ENCODE measurements around the gene BCO1.

BCO1 gene

DNA sequence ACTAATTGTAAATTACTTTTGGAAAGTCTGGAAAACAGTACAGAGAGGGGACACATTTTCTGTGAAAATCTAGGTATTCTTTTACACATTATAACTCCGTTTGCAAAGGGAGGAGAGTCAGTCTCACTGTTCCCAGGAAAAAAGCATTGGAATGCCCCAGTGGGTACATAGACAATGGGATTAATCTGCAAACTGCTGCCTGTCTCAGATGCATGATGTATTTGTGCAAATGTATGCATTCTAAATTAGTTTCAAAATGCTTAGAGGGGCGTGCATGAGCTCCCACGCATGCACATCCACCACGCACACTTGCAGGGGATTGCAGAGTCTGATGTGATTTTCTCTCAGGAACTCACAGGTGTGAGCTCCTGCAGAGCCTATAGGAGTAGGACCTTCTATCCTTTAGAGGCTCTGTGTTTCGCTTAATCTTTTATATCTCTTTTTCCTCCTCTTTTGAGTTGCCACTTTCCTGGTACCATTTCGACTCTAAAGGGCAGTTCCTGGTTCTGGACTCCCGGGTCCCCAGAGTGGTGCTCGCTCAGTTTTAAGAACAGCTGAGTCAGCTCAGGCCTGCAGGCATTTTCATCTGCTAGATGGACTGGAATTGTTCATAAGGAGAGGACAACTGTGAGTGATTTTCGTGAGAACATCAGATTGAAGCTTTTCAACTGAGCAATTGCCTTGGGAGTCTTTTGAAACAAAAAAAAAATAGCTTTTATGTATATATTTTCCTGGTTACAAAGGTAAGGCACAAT lies 1.1 kb downstream of the BCO1 start:
- Mint-ChIP-seq H3K4me3 (no peak overlapping the region), H3K9me3 (no peaks in the 10 kb centered on the region), H3K4me1 (peaks cover 7% of the 10 kb centered on the region), H3K27me3 (peaks cover 9% of the 10 kb centered on the region), H3K27ac (ENCODE audit: low read depth) (no peak overlapping the region), H3K36me3 (ENCODE audit: insufficient read depth) (peaks cover 2% of the 10 kb centered on the region)
- no peak for DNase-seq (ENCODE audit: low spot score in 2 of 2)
- ATAC-seq (replicated peaks; ENCODE audit: extremely low read depth, poor library complexity, severe bottlenecking): no peak

- H3K27me3 Mint-ChIP-seq: peaks cover 26% of the 10 kb centered on the region
- DNase-seq (ENCODE audit: low spot score in 2 of 2): no peak
- no peak for ATAC-seq (replicated peaks; ENCODE audit: extremely low read depth, poor library complexity, severe bottlenecking)
- peaks cover 7% of the 10 kb centered on the region for H3K4me1 Mint-ChIP-seq
- peaks cover 2% of the 10 kb centered on the region for H3K36me3 Mint-ChIP-seq (ENCODE audit: insufficient read depth)
- H3K27ac Mint-ChIP-seq (ENCODE audit: low read depth): no peak overlapping the region
- H3K9me3 Mint-ChIP-seq: no peaks in the 10 kb centered on the region
- H3K4me3 Mint-ChIP-seq: no peak overlapping the region
These were observed 3.2 kb downstream of the BCO1 start for GRCh38 chr16:81241706-81242105.

DNA sequence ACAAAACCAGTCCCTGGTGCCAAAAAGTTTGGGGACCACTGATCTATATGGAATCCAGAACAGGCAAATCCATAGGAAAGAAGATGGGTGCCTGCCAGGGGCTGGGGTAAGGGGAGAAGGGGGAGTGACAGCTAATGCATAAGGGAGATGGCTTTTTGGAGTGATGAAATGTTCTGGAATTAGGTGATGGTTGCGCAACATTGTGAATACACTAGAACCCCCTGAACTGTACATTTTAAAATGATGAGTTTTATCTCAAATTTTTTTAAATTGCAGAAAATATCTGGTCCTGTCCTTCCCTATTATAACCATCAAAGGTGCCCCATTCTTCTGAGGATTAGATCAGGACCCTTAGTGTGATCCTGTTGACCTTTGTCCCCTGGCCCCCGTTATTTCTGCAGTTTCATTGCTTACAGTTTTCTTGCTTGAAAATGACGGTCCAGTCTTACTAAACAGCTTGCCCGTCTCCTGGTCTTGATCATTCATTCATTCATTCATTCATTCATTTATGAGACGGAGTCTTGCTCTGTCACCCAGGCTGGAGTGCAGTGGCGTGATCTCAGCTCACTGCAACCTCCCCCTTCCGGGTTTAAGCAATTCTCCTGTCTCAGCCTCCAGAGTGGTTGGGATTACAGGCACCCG lies 4.6 kb downstream of the BCO1 start:
- H3K9me3 Mint-ChIP-seq: no peaks in the 10 kb centered on the region
- no peak for DNase-seq (ENCODE audit: low spot score in 2 of 2)
- H3K4me1 Mint-ChIP-seq: peaks cover 7% of the 10 kb centered on the region
- no peak overlapping the region for H3K4me3 Mint-ChIP-seq
- H3K27me3 Mint-ChIP-seq: peaks cover 28% of the 10 kb centered on the region
- H3K27ac Mint-ChIP-seq (ENCODE audit: low read depth): no peak overlapping the region
- peaks cover 2% of the 10 kb centered on the region for H3K36me3 Mint-ChIP-seq (ENCODE audit: insufficient read depth)
- ATAC-seq (replicated peaks; ENCODE audit: extremely low read depth, poor library complexity, severe bottlenecking): no peak

- DNase-seq (ENCODE audit: low spot score in 2 of 2): no peak
- no peaks in the 10 kb centered on the region for H3K9me3 Mint-ChIP-seq
- no peak overlapping the region for H3K27ac Mint-ChIP-seq (ENCODE audit: low read depth)
- no peak overlapping the region for H3K4me3 Mint-ChIP-seq
- no peaks in the 10 kb centered on the region for H3K4me1 Mint-ChIP-seq
- H3K27me3 Mint-ChIP-seq: peaks cover 28% of the 10 kb centered on the region
- no peak for ATAC-seq (replicated peaks; ENCODE audit: extremely low read depth, poor library complexity, severe bottlenecking)
- H3K36me3 Mint-ChIP-seq (ENCODE audit: insufficient read depth): peaks cover 2% of the 10 kb centered on the region
These were observed 5.5 kb downstream of the BCO1 start for GRCh38 chr16:81243942-81244341.

GRCh38 chr16:81251871-81252270 lies 13.4 kb downstream of the BCO1 start:
- no peaks in the 10 kb centered on the region for H3K9me3 Mint-ChIP-seq
- H3K36me3 Mint-ChIP-seq (ENCODE audit: insufficient read depth): peaks cover 1% of the 10 kb centered on the region
- H3K27ac Mint-ChIP-seq (ENCODE audit: low read depth): no peak overlapping the region
- no peak for DNase-seq (ENCODE audit: low spot score in 2 of 2)
- H3K27me3 Mint-ChIP-seq: peaks cover 16% of the 10 kb centered on the region
- no peak for ATAC-seq (replicated peaks; ENCODE audit: extremely low read depth, poor library complexity, severe bottlenecking)
- H3K4me1 Mint-ChIP-seq: no peaks in the 10 kb centered on the region
- H3K4me3 Mint-ChIP-seq: no peak overlapping the region

DNA sequence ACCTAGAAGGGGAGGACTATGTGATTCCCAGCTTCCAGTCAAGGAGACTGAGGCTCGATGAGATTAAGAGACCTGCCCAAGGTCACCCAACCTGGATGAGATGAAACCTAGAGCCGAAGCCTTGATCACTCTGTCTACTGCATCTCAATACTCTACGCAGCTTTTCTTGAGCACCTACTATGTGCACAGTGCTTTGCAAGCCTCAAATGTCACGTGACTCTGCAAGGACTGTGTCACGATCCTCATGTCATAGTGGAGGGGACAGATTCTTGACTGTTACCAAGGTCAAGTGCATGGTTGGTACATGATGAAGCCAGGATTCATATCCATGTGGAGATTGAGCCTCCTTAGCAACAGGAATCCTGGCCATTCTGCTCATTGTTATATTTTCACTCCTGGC lies 14.7 kb downstream of the BCO1 start:
- Mint-ChIP-seq H3K9me3 (no peaks in the 10 kb centered on the region), H3K27ac (ENCODE audit: low read depth) (no peak overlapping the region), H3K4me3 (no peak overlapping the region), H3K36me3 (ENCODE audit: insufficient read depth) (peaks cover 1% of the 10 kb centered on the region), H3K27me3 (peaks cover 29% of the 10 kb centered on the region), H3K4me1 (no peaks in the 10 kb centered on the region)
- no peak for ATAC-seq (replicated peaks; ENCODE audit: extremely low read depth, poor library complexity, severe bottlenecking)
- no peak for DNase-seq (ENCODE audit: low spot score in 2 of 2)

GRCh38 chr16:81254922-81255526 lies 16.5 kb downstream of the BCO1 start:
- H3K36me3 Mint-ChIP-seq (ENCODE audit: insufficient read depth): peaks cover 1% of the 10 kb centered on the region
- peaks cover 33% of the 10 kb centered on the region for H3K27me3 Mint-ChIP-seq
- no peaks in the 10 kb centered on the region for H3K4me1 Mint-ChIP-seq
- no peak for DNase-seq (ENCODE audit: low spot score in 2 of 2)
- ATAC-seq (replicated peaks; ENCODE audit: extremely low read depth, poor library complexity, severe bottlenecking): no peak
- H3K27ac Mint-ChIP-seq (ENCODE audit: low read depth): no peak overlapping the region
- no peaks in the 10 kb centered on the region for H3K9me3 Mint-ChIP-seq
- H3K4me3 Mint-ChIP-seq: no peak overlapping the region

GRCh38 chr16:81259916-81260315 lies 21.4 kb downstream of the BCO1 start:
- DNase-seq (ENCODE audit: low spot score in 2 of 2) (no peak), ATAC-seq (replicated peaks; ENCODE audit: extremely low read depth, poor library complexity, severe bottlenecking) (no peak)
- Mint-ChIP-seq H3K4me3 (no peak overlapping the region), H3K36me3 (ENCODE audit: insufficient read depth) (peaks cover under 1% of the 10 kb centered on the region), H3K9me3 (no peaks in the 10 kb centered on the region), H3K27ac (ENCODE audit: low read depth) (no peak overlapping the region), H3K27me3 (peaks cover 33% of the 10 kb centered on the region), H3K4me1 (no peaks in the 10 kb centered on the region)

DNA sequence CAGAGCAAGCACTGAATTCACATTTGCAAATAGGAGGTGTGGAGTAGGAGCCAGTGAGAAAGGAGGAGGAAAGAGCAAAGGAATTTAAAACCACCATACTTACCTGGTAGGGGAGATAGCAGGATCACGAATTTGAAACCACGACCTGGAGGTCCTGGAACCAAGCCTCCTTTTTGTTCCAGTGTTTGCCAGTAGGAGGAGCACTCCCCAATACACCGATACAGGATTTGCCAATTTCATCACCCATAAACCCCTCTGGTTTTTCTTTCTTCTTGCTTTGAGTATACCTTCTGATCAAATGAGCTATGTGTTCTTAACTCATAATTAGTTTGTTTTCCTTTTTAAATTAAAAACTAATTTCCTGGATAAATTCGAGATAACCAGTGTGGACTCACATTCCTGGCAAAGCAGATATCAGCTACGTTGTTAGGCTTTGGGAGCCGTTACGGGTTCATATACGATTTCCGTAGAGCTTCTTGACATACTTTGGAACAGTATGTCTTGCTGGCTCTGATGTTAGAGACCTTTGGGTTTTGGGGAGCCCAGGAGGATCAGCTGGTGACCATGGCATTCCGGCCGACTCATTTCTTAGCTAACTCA lies 22.7 kb downstream of the BCO1 start:
- Mint-ChIP-seq H3K9me3 (peaks cover 5% of the 10 kb centered on the region), H3K27ac (ENCODE audit: low read depth) (no peak overlapping the region), H3K4me1 (no peaks in the 10 kb centered on the region), H3K4me3 (no peak overlapping the region), H3K27me3 (peaks cover 33% of the 10 kb centered on the region), H3K36me3 (ENCODE audit: insufficient read depth) (peaks cover 2% of the 10 kb centered on the region)
- ATAC-seq (replicated peaks; ENCODE audit: extremely low read depth, poor library complexity, severe bottlenecking) (no peak), DNase-seq (ENCODE audit: low spot score in 2 of 2) (no peak)

DNA sequence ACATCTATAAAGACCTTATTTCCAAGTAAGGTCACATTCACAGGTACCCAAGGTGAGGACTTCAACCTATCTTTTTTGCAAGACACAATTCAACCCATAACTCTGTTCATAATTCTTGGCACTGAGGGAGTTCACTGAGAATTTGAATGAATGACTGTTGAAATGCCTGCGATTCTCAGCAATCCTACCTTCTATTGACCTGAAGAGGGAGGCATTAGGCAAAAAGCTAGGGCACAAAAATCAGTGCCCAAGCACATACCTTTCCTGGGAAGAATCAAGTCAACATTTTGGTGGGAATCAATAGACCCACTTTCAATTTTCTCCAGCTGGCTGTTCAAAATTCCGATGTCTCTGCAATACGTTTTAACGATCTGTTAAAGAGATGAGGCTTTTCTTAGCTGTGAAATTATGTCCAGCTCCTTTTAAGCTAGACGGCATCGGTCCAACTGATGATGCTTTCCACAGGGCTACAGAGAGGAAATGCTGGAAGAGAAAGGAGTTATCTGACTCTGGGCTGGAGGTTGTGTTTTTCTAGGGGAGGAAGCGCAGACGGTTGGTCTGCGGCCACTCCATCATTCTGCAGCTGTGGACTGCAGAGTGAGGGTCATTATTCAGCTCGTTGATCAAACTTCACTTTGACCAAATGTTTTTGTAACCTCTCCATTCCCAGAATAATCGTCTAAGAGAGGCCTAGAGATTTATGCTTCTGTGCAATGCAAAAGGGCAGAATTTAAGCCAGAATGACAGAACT lies 25.2 kb downstream of the BCO1 start:
- DNase-seq (ENCODE audit: low spot score in 2 of 2): no peak
- peaks cover 2% of the 10 kb centered on the region for H3K36me3 Mint-ChIP-seq (ENCODE audit: insufficient read depth)
- H3K27me3 Mint-ChIP-seq: peaks cover 10% of the 10 kb centered on the region
- H3K4me3 Mint-ChIP-seq: no peak overlapping the region
- ATAC-seq (replicated peaks; ENCODE audit: extremely low read depth, poor library complexity, severe bottlenecking): no peak
- H3K4me1 Mint-ChIP-seq: no peaks in the 10 kb centered on the region
- H3K9me3 Mint-ChIP-seq: peaks cover 5% of the 10 kb centered on the region
- no peak overlapping the region for H3K27ac Mint-ChIP-seq (ENCODE audit: low read depth)

DNA sequence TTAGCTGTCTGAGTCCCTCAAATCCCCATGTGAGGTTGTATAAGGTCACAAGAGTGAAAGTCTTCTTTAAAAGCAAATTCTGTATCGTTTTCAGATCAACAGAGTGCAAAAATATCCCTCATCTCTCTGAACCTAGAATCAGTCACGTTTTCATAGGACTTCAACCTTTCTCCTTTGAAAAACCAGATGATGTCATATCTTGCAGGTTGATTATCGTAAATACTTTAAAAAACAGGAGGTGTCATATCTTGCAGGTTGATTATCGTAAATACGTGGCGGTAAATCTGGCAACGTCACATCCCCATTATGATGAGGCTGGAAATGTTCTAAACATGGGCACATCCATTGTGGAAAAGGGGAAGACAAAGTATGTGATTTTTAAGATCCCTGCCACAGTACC lies 25.9 kb downstream of the BCO1 start:
- no peak for DNase-seq (ENCODE audit: low spot score in 2 of 2)
- Mint-ChIP-seq H3K27me3 (peaks cover 9% of the 10 kb centered on the region), H3K36me3 (ENCODE audit: insufficient read depth) (peaks cover 2% of the 10 kb centered on the region), H3K4me3 (no peak overlapping the region), H3K9me3 (peaks cover 5% of the 10 kb centered on the region), H3K27ac (ENCODE audit: low read depth) (no peak overlapping the region), H3K4me1 (no peaks in the 10 kb centered on the region)
- ATAC-seq (replicated peaks; ENCODE audit: extremely low read depth, poor library complexity, severe bottlenecking): no peak

DNA sequence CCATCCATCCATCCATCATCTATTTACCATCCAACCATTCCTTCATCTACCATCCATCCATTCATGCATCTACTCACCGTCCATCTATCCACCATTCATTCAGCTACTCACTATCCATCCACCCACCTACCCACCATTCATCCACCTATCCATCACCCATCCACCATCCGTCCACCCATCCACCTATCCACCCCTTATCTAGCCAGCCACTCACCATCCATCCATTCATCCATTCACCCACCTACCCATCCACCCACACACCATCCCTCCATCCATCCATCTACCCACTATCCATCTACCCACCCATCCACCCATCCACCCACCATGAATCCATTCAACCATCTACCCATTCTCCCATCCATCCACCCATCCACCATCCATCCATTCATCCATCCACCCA lies 26.6 kb downstream of the BCO1 start:
- Mint-ChIP-seq H3K4me1 (no peaks in the 10 kb centered on the region), H3K27ac (ENCODE audit: low read depth) (no peak overlapping the region), H3K4me3 (no peak overlapping the region), H3K36me3 (ENCODE audit: insufficient read depth) (peaks cover 2% of the 10 kb centered on the region), H3K27me3 (peaks cover 5% of the 10 kb centered on the region), H3K9me3 (peaks cover 5% of the 10 kb centered on the region)
- no peak for ATAC-seq (replicated peaks; ENCODE audit: extremely low read depth, poor library complexity, severe bottlenecking)
- no peak for DNase-seq (ENCODE audit: low spot score in 2 of 2)
